Progenitor cell of endocrine pancreas (in vitro differentiated cells): ENCODE results near the gene PPL. TPM values are rescaled to one million over a fixed set of nuclear protein-coding genes. Genes with fewer than 3 reads are reported as not detected.

Source experiments
- DNase-seq: peaks from one replicate; pipeline ENCODE4 v3.0.0; 2021; ENCODE audit warnings: low spot score; ENCODE audit not compliant: unreplicated experiment
- H3K27ac Mint-ChIP-seq: 2 replicates; pipeline ENCODE4 v1.8.0; 2021; ENCODE audit warnings: mild to moderate bottlenecking, moderate library complexity, mixed read lengths
- H3K27me3 Mint-ChIP-seq: 2 replicates; pipeline ENCODE4 v1.8.0; 2021; ENCODE audit warnings: mixed read lengths
- H3K36me3 Mint-ChIP-seq: 2 replicates; pipeline ENCODE4 v1.8.0; 2022; ENCODE audit warnings: mixed read lengths; ENCODE audit not compliant: insufficient read depth
- H3K4me1 Mint-ChIP-seq: 2 replicates; pipeline ENCODE4 v1.8.0; 2021; ENCODE audit warnings: low read depth, mixed read lengths
- H3K4me3 Mint-ChIP-seq: 2 replicates; pipeline ENCODE4 v1.8.0; 2021; ENCODE audit warnings: low read depth, mild to moderate bottlenecking, moderate library complexity, mixed read lengths
- H3K9me3 Mint-ChIP-seq: 2 replicates; pipeline ENCODE4 v1.8.0; 2021; ENCODE audit warnings: low read depth, mixed read lengths
- total RNA-seq: library from RNA; stranded (reverse); gene quantifications from 2 replicates; pipeline ENCODE4 v1.2.1, GENCODE V29; 2021
- TF ChIP-seq, protein P1 (sequence below): fragments of 200-600 bp; sonication (generic); IDR thresholded peaks from one replicate; pipeline ENCODE4 v1.5.0; 2021; ENCODE audit warnings: antibody characterized with exemption, mild to moderate bottlenecking; ENCODE audit not compliant: unreplicated experiment

The PPL gene
- total RNA-seq, 1 donor from 2014 or later = 64.1 TPM

DNA sequence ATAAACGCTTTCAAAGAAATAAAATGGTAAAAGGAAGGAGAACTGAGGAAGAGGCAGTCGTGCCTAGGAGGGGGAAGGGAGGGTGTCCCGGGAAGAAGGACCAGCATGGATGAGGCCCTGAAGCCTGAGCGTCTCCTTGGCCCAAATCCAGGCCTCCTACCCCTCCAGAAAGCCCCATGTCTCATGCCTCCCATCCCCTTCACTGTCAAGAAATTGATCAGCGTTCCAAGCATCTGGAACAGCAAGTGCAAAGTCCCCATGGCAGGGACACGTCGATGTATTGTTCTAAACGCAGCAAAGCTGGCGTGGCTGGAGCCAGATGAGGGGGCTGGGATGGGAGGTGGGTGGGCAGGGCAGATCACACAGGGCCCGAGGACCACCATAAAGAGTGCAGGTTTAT, 43.7 kb upstream of the PPL start:
- H3K9me3 Mint-ChIP-seq = peaks cover 6% of the 10 kb centered on the region
- no peaks in the 10 kb centered on the region for H3K36me3 Mint-ChIP-seq
- DNase-seq = no peak
- TF ChIP-seq, protein P1, sequence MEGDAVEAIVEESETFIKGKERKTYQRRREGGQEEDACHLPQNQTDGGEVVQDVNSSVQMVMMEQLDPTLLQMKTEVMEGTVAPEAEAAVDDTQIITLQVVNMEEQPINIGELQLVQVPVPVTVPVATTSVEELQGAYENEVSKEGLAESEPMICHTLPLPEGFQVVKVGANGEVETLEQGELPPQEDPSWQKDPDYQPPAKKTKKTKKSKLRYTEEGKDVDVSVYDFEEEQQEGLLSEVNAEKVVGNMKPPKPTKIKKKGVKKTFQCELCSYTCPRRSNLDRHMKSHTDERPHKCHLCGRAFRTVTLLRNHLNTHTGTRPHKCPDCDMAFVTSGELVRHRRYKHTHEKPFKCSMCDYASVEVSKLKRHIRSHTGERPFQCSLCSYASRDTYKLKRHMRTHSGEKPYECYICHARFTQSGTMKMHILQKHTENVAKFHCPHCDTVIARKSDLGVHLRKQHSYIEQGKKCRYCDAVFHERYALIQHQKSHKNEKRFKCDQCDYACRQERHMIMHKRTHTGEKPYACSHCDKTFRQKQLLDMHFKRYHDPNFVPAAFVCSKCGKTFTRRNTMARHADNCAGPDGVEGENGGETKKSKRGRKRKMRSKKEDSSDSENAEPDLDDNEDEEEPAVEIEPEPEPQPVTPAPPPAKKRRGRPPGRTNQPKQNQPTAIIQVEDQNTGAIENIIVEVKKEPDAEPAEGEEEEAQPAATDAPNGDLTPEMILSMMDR = no peak
- peaks cover 27% of the 10 kb centered on the region for H3K27me3 Mint-ChIP-seq
- no peak overlapping the region for H3K4me3 Mint-ChIP-seq
- peaks cover 4% of the 10 kb centered on the region for H3K4me1 Mint-ChIP-seq
- H3K27ac Mint-ChIP-seq = no peak overlapping the region

DNA sequence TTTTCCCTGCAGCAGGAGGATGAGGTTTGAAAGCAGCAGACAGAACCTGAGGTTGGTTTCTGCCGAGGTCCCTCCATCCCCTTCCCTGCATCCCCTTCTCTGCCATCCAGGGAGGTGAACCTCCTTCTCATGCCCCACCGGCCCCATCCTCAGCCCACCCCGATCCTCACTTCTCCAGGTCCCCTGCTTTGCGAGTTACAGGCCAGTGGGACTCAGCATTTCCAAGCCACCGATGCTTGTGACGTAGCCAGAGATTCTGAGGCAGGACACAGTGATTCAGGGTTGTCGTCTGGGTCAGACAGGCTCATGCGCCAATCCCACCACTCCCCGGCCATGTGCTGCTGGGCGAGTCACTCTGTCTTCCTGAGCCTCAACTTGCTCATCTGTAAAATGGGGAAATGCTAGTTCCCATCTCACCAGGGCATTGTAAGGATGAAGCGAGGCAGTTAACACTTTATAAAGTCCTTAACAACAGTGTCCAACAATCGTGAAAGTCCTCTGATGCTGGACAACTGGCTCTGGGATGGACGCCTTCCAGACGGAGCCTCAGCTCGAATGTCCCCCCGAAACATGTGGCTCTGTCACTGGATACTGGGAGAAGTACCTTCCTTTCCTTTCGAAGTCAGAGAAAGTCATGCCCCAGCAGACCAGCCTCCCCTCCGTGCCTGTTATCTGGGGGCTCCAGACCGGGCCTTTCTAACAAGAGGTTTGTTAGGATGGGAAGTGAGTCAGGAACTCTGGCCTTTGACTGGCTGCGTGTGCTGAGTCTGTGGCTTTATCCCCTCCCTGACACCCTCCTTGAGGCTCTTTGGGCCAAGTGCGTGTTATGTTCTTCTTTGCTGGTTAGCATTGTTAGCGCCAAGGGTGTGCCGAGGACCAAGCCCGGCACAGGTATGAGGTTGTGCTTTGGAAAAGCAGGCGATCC, 43.0 kb upstream of the PPL start:
- TF ChIP-seq, protein P1 = no peak

DNA sequence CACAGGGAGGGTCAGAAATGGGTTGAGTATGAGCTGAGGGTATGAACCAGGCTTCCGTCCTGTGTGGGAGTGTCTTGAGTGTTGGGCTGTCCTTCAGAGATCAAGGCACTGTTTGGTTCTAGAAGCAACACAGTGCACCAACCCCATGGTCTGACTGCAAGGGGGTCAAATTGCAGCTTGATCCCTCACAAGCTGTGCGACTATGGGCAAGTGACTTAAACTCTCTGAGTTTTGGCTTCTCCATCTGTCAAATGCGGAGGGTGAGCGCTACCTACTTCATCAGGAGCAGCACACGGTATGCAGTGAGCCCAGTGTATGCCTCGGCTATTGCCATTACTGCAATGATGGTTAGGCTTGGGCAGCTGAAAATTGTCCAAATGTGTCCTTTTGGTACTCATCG, 42.2 kb upstream of the PPL start:
- Mint-ChIP-seq H3K27me3 (peaks cover 16% of the 10 kb centered on the region), H3K4me3 (no peak overlapping the region), H3K9me3 (peaks cover 3% of the 10 kb centered on the region), H3K36me3 (no peaks in the 10 kb centered on the region), H3K27ac (no peak overlapping the region), H3K4me1 (peaks cover 4% of the 10 kb centered on the region)
- no peak for DNase-seq
- TF ChIP-seq, protein P1 = no peak

More for the DNA sequence above, 43.0 kb upstream of the PPL start:
- Mint-ChIP-seq H3K4me1 (peaks cover 4% of the 10 kb centered on the region), H3K27me3 (peaks cover 23% of the 10 kb centered on the region), H3K9me3 (peaks cover 6% of the 10 kb centered on the region), H3K4me3 (no peak overlapping the region), H3K27ac (no peak overlapping the region), H3K36me3 (no peaks in the 10 kb centered on the region)
- no peak for DNase-seq

DNA sequence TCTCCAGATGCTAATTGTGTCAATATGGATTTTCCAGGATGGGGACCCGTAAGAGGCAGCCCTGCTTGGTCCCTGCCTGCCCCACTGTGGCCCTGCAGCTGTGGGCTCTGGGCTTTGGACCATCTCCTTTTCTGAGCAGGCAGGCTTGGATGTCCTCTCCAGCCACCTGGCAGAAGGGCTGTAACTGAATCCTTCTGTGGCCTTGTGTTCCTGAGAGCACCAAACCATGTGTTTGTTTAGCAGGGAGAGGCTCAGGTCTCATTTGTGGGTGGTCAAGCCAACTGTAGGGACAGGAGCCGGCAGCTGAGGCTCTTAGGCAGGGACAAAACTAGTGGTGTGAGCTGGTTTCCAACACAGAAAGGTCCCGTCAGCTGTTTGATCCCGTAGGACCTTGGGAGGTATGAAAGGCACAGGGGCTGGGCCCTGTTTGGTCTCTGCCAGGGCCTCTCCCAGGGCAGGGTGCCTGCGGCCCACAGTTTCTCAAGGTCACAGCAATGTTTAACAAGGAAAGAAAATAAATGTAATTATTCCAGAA, 39.7 kb upstream of the PPL start:
- H3K27ac Mint-ChIP-seq = peak overlapping the region; percentile 73
- H3K4me1 Mint-ChIP-seq = peaks cover 4% of the 10 kb centered on the region
- TF ChIP-seq, protein P1 = no peak
- DNase-seq = no peak
- no peak overlapping the region for H3K4me3 Mint-ChIP-seq
- H3K9me3 Mint-ChIP-seq = no peaks in the 10 kb centered on the region
- H3K36me3 Mint-ChIP-seq = no peaks in the 10 kb centered on the region
- peaks cover 10% of the 10 kb centered on the region for H3K27me3 Mint-ChIP-seq

DNA sequence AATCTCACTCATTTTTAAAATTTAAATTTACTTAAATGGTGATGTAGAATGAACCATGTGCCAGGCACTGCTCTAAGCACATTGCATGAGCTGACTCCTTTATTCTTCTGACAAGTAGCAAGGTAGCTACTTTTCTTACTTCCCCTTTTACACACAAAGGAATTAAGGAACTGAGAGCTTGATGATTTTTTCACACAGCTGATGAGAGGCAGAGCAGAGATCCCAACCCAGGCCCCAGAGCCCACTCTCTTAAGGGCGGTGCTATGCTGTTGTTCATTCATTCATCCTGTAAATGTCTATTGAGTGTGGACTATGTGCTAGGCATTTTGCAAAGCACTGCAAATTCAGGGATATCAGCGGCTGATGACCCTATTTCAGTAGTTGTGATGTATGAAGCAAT, 39.1 kb upstream of the PPL start:
- TF ChIP-seq, protein P1 = no peak

More for the DNA sequence above, 39.1 kb upstream of the PPL start:
- Mint-ChIP-seq H3K27ac (no peak overlapping the region), H3K4me1 (peaks cover 4% of the 10 kb centered on the region), H3K27me3 (peaks cover 10% of the 10 kb centered on the region), H3K9me3 (no peaks in the 10 kb centered on the region), H3K36me3 (no peaks in the 10 kb centered on the region), H3K4me3 (no peak overlapping the region)
- DNase-seq = no peak
